ENCODE results near the gene TDG. TPM values are rescaled to one million over a fixed set of nuclear protein-coding genes. Genes with fewer than 3 reads are reported as not detected.

TDG gene
- polyA plus RNA-seq, 1 donor from 2014 or later: 19.3 TPM

DNA sequence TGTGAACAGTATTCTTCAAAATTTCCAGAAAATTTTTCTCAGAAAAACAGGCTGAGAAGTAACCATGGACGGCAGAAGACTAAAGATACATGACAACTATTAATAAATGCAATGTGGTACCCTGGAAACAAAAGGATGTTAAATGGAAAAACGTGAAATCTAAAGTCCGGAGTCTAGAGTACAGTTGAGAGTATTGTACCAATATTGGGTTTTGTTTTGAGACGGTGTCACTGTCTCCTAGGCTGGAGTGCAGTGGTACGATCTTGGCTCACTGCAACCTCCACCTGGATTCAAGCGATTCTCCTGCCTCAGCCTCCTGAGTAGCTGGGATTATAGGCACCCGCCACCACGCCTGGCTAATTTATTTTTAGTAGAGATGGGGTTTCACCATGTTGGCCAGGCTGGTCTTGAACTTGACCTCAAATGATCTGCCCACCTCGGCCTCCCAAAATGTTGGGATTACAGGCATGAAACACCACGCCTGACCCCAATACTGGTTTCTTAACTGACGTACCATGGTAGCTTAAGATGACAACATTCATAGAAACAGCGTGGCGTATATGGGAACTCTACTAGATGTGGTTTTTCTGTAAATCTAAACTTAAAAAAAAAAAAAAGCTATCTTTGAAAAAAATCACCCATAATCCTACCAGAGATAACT lies 16.8 kb upstream of the TDG start:
- H3K9me3 Mint-ChIP-seq: no peaks in the 10 kb centered on the region
- no peaks in the 10 kb centered on the region for H3K27me3 Mint-ChIP-seq
- no peak overlapping the region for H3K27ac Mint-ChIP-seq
- H3K36me3 Mint-ChIP-seq: peaks cover 4% of the 10 kb centered on the region
- H3K4me1 Mint-ChIP-seq: peaks cover 0 to 4% (median 3%) of the 10 kb centered on the region in 3 donors
- H3K4me3 Mint-ChIP-seq: no peak overlapping the region

- peak overlapping the region in 1 of 3 donors; percentile 19 for H3K27ac Mint-ChIP-seq
Observed at GRCh38 chr12:103952497-103952896, 13.2 kb upstream of the TDG start.

GRCh38 chr12:103955811-103956508 lies 9.7 kb upstream of the TDG start:
- Mint-ChIP-seq H3K4me3 (peak overlapping the region; percentile 93 to 99 (median 98)), H3K27ac (peak overlapping the region; percentile 71 to 95 (median 92)), H3K27me3 (no peaks in the 10 kb centered on the region), H3K4me1 (peaks cover 18 to 19% (median 18%) of the 10 kb centered on the region in 3 donors), H3K36me3 (no peaks in the 10 kb centered on the region), H3K9me3 (no peaks in the 10 kb centered on the region)

More at GRCh38 chr12:103952497-103952896, 13.2 kb upstream of the TDG start:
- Mint-ChIP-seq H3K27me3 (no peaks in the 10 kb centered on the region), H3K4me1 (peaks cover 12 to 17% (median 17%) of the 10 kb centered on the region in 3 donors), H3K9me3 (no peaks in the 10 kb centered on the region), H3K4me3 (peak overlapping the region in 1 of 4 donors; percentile 6), H3K36me3 (peaks cover 2% of the 10 kb centered on the region)

GRCh38 chr12:103956509-103957027 lies 9.1 kb upstream of the TDG start:
- Mint-ChIP-seq H3K4me1 (peaks cover 18 to 19% (median 18%) of the 10 kb centered on the region in 3 donors), H3K4me3 (peak overlapping the region; percentile 93 to 99 (median 98)), H3K36me3 (no peaks in the 10 kb centered on the region), H3K27ac (peak overlapping the region; percentile 92 to 97 (median 95)), H3K27me3 (no peaks in the 10 kb centered on the region), H3K9me3 (no peaks in the 10 kb centered on the region)

- H3K4me3 Mint-ChIP-seq: peak overlapping the region; percentile 93 to 99 (median 98)
- peaks cover 15 to 18% (median 15%) of the 10 kb centered on the region in 3 donors for H3K4me1 Mint-ChIP-seq
- H3K27me3 Mint-ChIP-seq: no peaks in the 10 kb centered on the region
- H3K9me3 Mint-ChIP-seq: no peaks in the 10 kb centered on the region
- H3K27ac Mint-ChIP-seq: peak overlapping the region; percentile 92 to 97 (median 95)
- no peaks in the 10 kb centered on the region for H3K36me3 Mint-ChIP-seq
Observed at GRCh38 chr12:103957865-103958388, 7.7 kb upstream of the TDG start.

GRCh38 chr12:103958621-103959020 lies 7.1 kb upstream of the TDG start:
- H3K36me3 Mint-ChIP-seq: no peaks in the 10 kb centered on the region
- H3K9me3 Mint-ChIP-seq: no peaks in the 10 kb centered on the region
- H3K4me3 Mint-ChIP-seq: peak overlapping the region in 3 of 4 donors; percentile 7 to 71 (median 51)
- peak overlapping the region in 1 of 3 donors; percentile 65 for H3K27ac Mint-ChIP-seq
- H3K27me3 Mint-ChIP-seq: no peaks in the 10 kb centered on the region
- peaks cover 15 to 18% (median 15%) of the 10 kb centered on the region in 3 donors for H3K4me1 Mint-ChIP-seq

DNA sequence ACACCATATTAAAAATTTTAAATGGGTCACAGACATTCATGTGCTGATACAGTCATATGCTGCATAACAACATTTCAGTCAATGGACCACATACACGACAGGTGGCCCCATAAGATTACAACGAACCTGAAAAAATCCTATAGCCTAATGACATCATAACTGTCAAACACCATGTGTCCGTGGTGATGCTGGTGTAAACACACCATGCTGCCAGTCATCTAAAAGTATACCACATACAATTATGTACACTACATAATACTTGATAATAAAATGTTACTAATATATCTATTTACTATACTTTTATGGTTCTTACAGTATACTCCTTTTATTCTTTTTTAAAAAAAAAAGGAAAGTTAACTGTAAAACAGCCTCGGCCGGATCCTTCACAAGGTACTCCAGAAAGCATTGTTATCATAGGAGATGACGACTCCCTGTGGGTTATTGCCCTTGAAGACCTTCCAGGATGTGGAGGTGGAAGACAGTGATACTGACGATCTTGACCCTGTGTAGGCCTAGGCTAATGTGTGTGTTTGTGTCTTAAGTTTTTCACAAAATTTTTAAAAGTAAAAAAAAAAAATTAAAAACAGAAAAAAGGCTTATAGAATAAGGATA lies 5.0 kb upstream of the TDG start:
- Mint-ChIP-seq H3K36me3 (no peaks in the 10 kb centered on the region), H3K27me3 (no peaks in the 10 kb centered on the region), H3K4me3 (peak overlapping the region in 1 of 4 donors; percentile 57), H3K9me3 (no peaks in the 10 kb centered on the region), H3K4me1 (peaks cover 15 to 22% (median 19%) of the 10 kb centered on the region in 3 donors), H3K27ac (peak overlapping the region in 2 of 3 donors; percentile 39 to 62)

DNA sequence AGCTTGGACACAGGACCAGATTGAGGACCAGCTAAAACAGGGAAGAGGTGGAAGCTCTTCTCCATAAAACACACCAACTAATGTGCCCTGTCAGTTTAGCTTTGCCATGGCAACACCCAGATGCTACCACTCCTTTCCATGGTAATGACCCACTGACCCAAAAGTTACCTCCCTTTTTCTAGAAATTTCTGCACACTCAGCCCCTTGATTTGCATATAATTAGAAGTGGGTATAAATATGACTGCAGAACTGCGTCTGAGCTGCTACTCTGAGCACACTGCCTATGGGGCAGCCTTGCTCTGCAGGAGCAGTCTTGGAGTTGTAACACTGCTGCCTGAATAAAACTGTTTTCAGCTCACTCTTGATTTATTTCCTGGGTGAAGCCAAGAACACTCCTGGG lies 3.2 kb upstream of the TDG start:
- Mint-ChIP-seq H3K27ac (peak overlapping the region in 1 of 3 donors; percentile 33), H3K4me3 (peak overlapping the region in 1 of 4 donors; percentile 30), H3K27me3 (no peaks in the 10 kb centered on the region), H3K4me1 (peaks cover 15 to 26% (median 20%) of the 10 kb centered on the region in 3 donors), H3K9me3 (no peaks in the 10 kb centered on the region), H3K36me3 (no peaks in the 10 kb centered on the region)

GRCh38 chr12:103964805-103965204 lies 867 bp upstream of the TDG start:
- Mint-ChIP-seq H3K4me1 (peaks cover 26 to 34% (median 31%) of the 10 kb centered on the region in 3 donors), H3K9me3 (no peaks in the 10 kb centered on the region)

DNA sequence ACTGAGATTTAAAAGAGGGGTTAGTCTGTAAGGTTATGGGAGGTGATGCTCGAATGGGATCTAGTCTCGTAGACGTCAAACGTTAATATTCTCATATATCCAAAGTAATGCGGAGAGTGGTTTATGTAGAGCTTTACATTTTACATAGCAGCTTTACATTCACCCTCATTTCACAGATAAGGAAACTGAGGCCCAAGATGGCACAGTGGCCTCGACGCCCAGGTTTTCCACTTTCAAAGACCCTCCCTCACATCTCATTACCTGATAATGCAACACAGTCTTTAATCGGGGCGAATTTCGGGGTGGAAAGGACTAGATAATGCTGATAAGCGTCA lies 450 bp upstream of the TDG start:
- Mint-ChIP-seq H3K9me3 (no peaks in the 10 kb centered on the region), H3K27me3 (no peaks in the 10 kb centered on the region), H3K27ac (peak overlapping the region; percentile 94 to 98 (median 97)), H3K4me1 (peaks cover 29 to 34% (median 31%) of the 10 kb centered on the region in 3 donors), H3K36me3 (peaks cover 2% of the 10 kb centered on the region), H3K4me3 (peak overlapping the region; percentile 94 to 100 (median 97))

More at GRCh38 chr12:103964805-103965204, 867 bp upstream of the TDG start:
- Mint-ChIP-seq H3K4me3 (peak overlapping the region; percentile 94 to 100 (median 97)), H3K36me3 (peaks cover 2% of the 10 kb centered on the region), H3K27me3 (no peaks in the 10 kb centered on the region), H3K27ac (peak overlapping the region; percentile 94 to 98 (median 97))

DNA sequence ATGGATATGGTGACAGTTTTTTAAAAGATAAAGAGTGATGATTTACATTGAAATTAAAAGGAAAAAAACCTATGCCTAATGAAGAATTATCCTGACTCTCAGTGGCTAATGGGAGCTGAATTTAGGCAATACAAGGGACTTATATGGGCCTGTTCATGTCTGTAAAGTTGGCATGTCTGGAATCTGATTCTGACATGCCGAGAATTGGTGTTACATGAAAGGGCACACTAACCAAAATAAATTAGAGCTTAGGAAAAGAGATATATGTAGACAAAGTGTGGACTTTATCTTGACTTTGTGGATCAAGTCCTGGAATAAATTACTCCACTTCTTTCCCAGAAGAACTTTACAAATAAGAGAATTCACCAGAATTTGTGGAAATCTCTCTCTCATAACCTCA lies 1.1 kb downstream of the TDG start:
- Mint-ChIP-seq H3K4me1 (peaks cover 34 to 41% (median 40%) of the 10 kb centered on the region in 3 donors), H3K36me3 (peaks cover 2% of the 10 kb centered on the region)

GRCh38 chr12:103969391-103969790 lies 3.7 kb downstream of the TDG start:
- Mint-ChIP-seq H3K4me1 (peaks cover 36 to 43% (median 43%) of the 10 kb centered on the region in 3 donors), H3K27me3 (no peaks in the 10 kb centered on the region), H3K9me3 (no peaks in the 10 kb centered on the region), H3K27ac (peak overlapping the region in 1 of 3 donors; percentile 30), H3K36me3 (peaks cover 4% of the 10 kb centered on the region), H3K4me3 (peak overlapping the region in 1 of 4 donors; percentile 70)

More for the DNA sequence above, 1.1 kb downstream of the TDG start:
- Mint-ChIP-seq H3K9me3 (no peaks in the 10 kb centered on the region), H3K27me3 (no peaks in the 10 kb centered on the region), H3K27ac (peak overlapping the region; percentile 94 to 98 (median 97)), H3K4me3 (peak overlapping the region; percentile 94 to 100 (median 97))

DNA sequence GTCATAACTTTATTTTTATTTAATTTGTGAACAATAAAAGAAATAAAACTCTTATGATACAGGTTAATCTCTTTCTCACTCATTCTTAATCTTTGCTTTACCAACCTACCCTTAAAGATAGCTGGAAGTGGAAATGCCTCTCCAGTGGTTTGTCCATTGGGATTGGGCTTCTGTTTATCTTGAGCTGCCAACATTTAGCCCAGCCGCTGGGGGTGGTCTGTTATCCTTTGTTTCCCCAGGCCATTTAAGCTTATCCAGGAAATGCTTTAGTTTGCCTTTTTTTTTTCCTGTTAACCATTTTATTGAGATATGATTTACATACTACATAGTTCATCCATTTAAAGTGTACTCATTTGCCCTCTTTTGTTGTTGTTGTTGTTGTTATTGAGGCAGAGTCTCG lies 8.2 kb downstream of the TDG start:
- Mint-ChIP-seq H3K27me3 (no peaks in the 10 kb centered on the region), H3K9me3 (no peaks in the 10 kb centered on the region), H3K4me1 (peaks cover 27 to 44% (median 42%) of the 10 kb centered on the region in 3 donors), H3K4me3 (no peak overlapping the region), H3K27ac (no peak overlapping the region), H3K36me3 (peaks cover 2% of the 10 kb centered on the region)

DNA sequence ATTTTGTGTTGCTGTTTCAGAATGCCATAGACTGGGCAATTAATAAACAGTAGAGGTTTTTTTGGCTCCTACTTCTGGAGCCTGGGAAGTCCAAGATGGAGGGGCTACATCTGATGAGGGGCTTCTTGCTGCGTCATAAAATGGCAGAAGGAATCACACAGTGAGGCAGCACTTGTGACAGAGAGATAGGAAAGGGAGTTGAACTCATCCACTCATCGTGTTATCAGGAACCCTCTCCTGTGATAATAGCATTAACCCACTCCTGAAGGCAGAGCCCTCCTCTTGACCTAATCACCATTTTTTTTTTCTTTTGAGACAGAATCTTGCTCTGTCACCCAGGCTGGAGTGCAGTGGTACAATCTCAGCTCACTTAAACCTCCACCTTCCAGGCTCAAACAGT lies 9.7 kb downstream of the TDG start:
- Mint-ChIP-seq H3K9me3 (no peaks in the 10 kb centered on the region), H3K4me1 (peaks cover 22 to 39% (median 36%) of the 10 kb centered on the region in 3 donors), H3K27me3 (no peaks in the 10 kb centered on the region), H3K27ac (no peak overlapping the region), H3K36me3 (peaks cover 2% of the 10 kb centered on the region), H3K4me3 (no peak overlapping the region)

All from IgD-negative memory B cell (primary cell).